Colonic mucosa (tissue), 4 donors: Measurements from ENCODE around the gene AGAP1. TPM values are rescaled to one million over a fixed set of nuclear protein-coding genes. Genes with fewer than 3 reads are reported as not detected.

Source experiments
- DNase-seq: peaks from one replicate; pipeline ENCODE4 v3.0.0-alpha.2; 2020
- H3K27ac ChIP-seq: fragments of 200-600 bp; one replicate; pipeline ENCODE4 v1.8.0; 2021
- H3K27me3 ChIP-seq: fragments of 200-600 bp; one replicate; pipeline ENCODE4 v1.8.0; 2021
- H3K36me3 ChIP-seq: fragments of 200-600 bp; one replicate; pipeline ENCODE4 v1.8.0; 2021
- H3K4me1 ChIP-seq: fragments of 200-600 bp; one replicate; pipeline ENCODE4 v1.8.0; 2021; ENCODE audit warnings: mild to moderate bottlenecking
- H3K4me3 ChIP-seq: fragments of 200-600 bp; one replicate; pipeline ENCODE4 v1.8.0; 2021
- H3K9ac ChIP-seq, 2 donors: one replicate each; pipeline ENCODE4 v1.7.0; 2013; ENCODE audit warnings: control low read depth in 2 of 2, low read depth in 2 of 2, low read length in 2 of 2
- H3K9me3 ChIP-seq: fragments of 200-600 bp; one replicate; pipeline ENCODE4 v1.8.0; 2021
- intact Hi-C: fragments of 100-400 bp; cut with DNase I; formaldehyde crosslinking; loops from one replicate; pipeline ENCODE4 v1.14.1; 2022
- total RNA-seq, 2 donors: library from RNA; stranded (reverse); fragmentation: NEBNext Ultra II Directional in 1 of 2; extraction: Animal tissue kit (Norgen Biotek cat#: 25700) in 1 of 2; gene quantifications; one replicate each; pipeline ENCODE4 v1.2.1, GENCODE V29; 2021
- TF ChIP-seq, protein P1 (sequence below): fragments of 200-600 bp; IDR thresholded peaks from one replicate; pipeline ENCODE4 v1.8.0; 2022; ENCODE audit warnings: antibody characterized with exemption, mild to moderate bottlenecking
- donor health status: healthy.
- donor health status: DM: no; HTN: no; CAD: no.
- donor health status: DM: no; HTN: no; CAD: no.

AGAP1 gene
- total RNA-seq, 2 donors from 2014 or later, result 62.1 to 62.9 TPM

DNA sequence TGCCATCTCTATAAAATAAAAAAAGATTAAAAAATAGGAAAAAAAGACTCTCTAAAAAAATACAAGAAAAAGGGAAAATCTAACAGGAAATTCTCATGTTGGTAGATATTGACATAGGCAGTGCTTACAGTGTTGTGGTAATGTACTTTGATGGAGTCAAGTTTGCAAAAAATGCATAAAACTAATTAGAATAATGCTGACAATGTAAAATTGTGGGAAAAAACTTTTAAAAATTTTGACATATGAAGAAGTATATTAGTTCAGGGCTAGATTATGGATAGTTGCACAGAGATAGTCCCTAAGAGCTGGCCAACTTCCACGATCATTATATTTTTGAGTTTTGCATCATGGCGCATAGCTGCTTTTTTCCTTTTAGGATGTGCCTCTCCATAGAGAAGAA lies 601.7 kb downstream of the AGAP1 start:
- DNase-seq, result no peak
- no peak overlapping the region for H3K4me3 ChIP-seq

DNA sequence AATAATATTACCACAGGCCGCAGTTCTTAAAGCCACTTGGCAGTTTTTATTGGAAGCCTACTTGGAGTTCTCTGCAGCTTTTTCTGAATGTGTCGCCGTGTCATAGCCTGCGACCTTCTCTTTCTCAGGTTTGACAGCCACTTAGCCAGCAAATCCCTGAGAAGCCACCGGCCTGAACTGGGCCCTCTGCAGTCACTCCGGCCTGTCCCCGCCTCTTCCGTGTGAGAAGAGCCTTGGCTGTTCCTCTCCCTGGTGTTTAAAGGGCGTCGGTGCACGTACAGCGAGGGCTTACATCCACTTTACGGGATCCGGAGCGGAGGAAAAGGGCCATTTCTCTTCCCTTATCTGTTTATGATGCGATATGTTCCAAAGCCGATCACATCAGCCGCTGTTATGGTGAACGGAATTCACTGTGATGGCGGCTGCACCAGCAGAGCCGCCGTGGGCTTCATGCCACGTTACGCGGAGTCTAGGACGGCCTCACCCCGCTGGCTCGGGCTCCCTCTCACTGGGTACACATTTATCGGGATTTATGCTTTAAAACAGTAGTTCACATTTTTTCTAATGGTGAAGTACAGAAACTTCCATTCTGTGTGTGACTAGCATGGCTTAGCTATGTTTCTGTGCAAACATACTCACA lies 607.6 kb downstream of the AGAP1 start:
- DNase-seq, result no peak
- TF ChIP-seq, protein P1, sequence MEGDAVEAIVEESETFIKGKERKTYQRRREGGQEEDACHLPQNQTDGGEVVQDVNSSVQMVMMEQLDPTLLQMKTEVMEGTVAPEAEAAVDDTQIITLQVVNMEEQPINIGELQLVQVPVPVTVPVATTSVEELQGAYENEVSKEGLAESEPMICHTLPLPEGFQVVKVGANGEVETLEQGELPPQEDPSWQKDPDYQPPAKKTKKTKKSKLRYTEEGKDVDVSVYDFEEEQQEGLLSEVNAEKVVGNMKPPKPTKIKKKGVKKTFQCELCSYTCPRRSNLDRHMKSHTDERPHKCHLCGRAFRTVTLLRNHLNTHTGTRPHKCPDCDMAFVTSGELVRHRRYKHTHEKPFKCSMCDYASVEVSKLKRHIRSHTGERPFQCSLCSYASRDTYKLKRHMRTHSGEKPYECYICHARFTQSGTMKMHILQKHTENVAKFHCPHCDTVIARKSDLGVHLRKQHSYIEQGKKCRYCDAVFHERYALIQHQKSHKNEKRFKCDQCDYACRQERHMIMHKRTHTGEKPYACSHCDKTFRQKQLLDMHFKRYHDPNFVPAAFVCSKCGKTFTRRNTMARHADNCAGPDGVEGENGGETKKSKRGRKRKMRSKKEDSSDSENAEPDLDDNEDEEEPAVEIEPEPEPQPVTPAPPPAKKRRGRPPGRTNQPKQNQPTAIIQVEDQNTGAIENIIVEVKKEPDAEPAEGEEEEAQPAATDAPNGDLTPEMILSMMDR, result no peak
- intact Hi-C loops, result no loop called here
- H3K4me3 ChIP-seq, result no peak overlapping the region
- no peaks in the 10 kb centered on the region for H3K36me3 ChIP-seq
- no peaks in the 10 kb centered on the region for H3K9me3 ChIP-seq
- no peak overlapping the region for H3K9ac ChIP-seq
- no peaks in the 10 kb centered on the region for H3K4me1 ChIP-seq
- no peaks in the 10 kb centered on the region for H3K27me3 ChIP-seq
- H3K27ac ChIP-seq, result no peak overlapping the region

More for the DNA sequence above, 601.7 kb downstream of the AGAP1 start:
- no peak overlapping the region for H3K9ac ChIP-seq
- intact Hi-C loops, result no loop called here
- no peaks in the 10 kb centered on the region for H3K27me3 ChIP-seq
- TF ChIP-seq, protein P1, result no peak
- no peaks in the 10 kb centered on the region for H3K9me3 ChIP-seq
- no peak overlapping the region for H3K27ac ChIP-seq
- no peaks in the 10 kb centered on the region for H3K4me1 ChIP-seq
- H3K36me3 ChIP-seq, result no peaks in the 10 kb centered on the region

DNA sequence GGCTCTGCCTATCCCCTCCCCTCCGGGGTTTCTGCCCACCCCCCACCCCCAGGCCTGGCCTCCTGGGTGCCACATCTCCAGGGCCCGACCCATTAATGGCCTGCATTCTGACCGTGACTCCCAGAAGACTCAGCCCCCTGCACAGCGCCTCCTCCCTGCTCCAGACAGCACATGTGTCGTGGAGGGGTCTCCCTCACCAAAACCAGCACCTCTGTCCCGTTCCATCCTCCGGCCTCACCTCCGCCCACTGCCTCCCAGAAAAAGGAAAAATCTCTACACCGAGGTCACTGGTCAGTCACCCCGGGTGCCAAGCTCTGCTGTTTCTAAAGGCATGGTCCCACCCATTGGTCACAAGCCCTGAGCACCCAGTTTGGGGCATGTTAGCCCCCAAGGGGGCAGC lies 609.1 kb downstream of the AGAP1 start:
- no peak overlapping the region for H3K4me3 ChIP-seq
- no peaks in the 10 kb centered on the region for H3K4me1 ChIP-seq
- no peak for DNase-seq
- H3K27ac ChIP-seq, result no peak overlapping the region
- H3K27me3 ChIP-seq, result no peaks in the 10 kb centered on the region
- no peaks in the 10 kb centered on the region for H3K36me3 ChIP-seq
- H3K9me3 ChIP-seq, result no peaks in the 10 kb centered on the region
- TF ChIP-seq, protein P1, result no peak
- H3K9ac ChIP-seq, result no peak overlapping the region
- intact Hi-C loops, result no loop called here

DNA sequence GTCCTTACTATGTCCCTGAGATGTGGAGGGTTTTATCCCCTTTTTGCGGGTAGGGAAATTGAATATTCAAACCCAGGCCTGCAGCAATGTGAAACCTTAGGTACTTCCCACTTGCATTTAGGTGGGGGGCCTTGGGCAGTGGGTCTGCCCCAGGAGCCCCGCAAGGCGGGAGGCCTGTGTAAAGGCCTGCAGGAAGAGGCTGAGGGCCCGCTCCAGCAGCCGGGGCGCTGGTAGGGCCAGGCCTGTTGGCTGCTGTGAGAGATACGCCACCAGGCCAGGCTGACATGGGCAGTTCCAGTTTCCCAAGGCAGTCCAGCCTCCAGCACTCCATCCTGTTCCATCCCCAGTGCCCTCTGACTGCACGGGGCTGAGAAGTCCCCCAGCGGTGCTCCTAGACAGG lies 610.1 kb downstream of the AGAP1 start:
- intact Hi-C loops, result no loop called here
- Histone ChIP-seq H3K9ac (no peak overlapping the region), H3K4me3 (no peak overlapping the region), H3K27me3 (no peaks in the 10 kb centered on the region), H3K4me1 (no peaks in the 10 kb centered on the region), H3K9me3 (no peaks in the 10 kb centered on the region), H3K27ac (no peak overlapping the region), H3K36me3 (no peaks in the 10 kb centered on the region)
- TF ChIP-seq, protein P1, result no peak
- no peak for DNase-seq

DNA sequence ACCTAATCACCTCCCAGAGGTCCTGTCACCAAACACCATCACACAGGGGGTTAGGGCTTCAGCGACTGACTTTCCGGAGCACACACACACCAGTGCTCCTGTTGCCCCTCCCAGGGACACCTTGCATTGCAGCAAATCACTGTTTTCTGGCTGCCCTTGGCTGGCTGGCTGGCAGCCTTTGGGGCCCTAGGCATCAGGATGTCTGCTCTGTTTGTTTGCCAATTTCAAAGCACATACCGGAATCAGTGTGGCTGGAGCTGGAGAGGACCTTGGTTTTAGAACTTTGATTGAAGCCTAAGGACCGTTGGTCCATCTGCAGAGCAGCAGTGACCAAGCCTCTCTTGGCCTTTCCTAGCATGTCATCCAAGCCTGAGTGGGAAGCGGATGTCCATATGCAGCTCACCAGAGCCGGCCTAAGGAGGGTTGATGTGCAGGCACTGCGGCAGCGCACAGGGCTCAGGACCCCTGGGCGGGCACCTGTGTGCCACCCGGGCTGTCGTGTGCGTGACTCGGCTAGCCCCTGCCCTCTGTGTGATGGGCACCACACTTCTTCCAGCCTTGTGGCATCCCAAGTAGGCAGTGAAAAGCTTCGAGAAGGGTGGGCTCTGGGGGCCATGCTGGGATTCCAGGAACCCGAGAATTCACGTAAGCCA lies 612.2 kb downstream of the AGAP1 start:
- Histone ChIP-seq H3K9ac (no peak overlapping the region), H3K27ac (no peak overlapping the region), H3K4me3 (no peak overlapping the region), H3K9me3 (no peaks in the 10 kb centered on the region), H3K27me3 (no peaks in the 10 kb centered on the region), H3K36me3 (no peaks in the 10 kb centered on the region), H3K4me1 (no peaks in the 10 kb centered on the region)
- intact Hi-C loops, result no loop called here
- no peak for DNase-seq
- TF ChIP-seq, protein P1, result no peak
